AG09309 (cell line): ENCODE measurements around the gene RALGPS1.

ENCODE experiments used
- DNase-seq: peaks from one replicate; pipeline ENCODE4 v3.0.0-alpha.2; 2010; ENCODE audit warnings: low read depth
- H3K4me3 ChIP-seq: 2 replicates; pipeline ENCODE4 v1.5.1; 2011; ENCODE audit warnings: mild to moderate bottlenecking, low read depth, low read length, moderate library complexity; ENCODE audit not compliant: control insufficient read depth
- TF ChIP-seq, protein P1 (sequence below): IDR thresholded peaks from 2 replicates; pipeline ENCODE4 v1.5.1; 2011; ENCODE audit warnings: mild to moderate bottlenecking, low read depth, low read length, inconsistent platforms; ENCODE audit not compliant: insufficient read depth, control insufficient read depth; ENCODE audit errors: missing control alignments

RALGPS1 gene

DNA sequence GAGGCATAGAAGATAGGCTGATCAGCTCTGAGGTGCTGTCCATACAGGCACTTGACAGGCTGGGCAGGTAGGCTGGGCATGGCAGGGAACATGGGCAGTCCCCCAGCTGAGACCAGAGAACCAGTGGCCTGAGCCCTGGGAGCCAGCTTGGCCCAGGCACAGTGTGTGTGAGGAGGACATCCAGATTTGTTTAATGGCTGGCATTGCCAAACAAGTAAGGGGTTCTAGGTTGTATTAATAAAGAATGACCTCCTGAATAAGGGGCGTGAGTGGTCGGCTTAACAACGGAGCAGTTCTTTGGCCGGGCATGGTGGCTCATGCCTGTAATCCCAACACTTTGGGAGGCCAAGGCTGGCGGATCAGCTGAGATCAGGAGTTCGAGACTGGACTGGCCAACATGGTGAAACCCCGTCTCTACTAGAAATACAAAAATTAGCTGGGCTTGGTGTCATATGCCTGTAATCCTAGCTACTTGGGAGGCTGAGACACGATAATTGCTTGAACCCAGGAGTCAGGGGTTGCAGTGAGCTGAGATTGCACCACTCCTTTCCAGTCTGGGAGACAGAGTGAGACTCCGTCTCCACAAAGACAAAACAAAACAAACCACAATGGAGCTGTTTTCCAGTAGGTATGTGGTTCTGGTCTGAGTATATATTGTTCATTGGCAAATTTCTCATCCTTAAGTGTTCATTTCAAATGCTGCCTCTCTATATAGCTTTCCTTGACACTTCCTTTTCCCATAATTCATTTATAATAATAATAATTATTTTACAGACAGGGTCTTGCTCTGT is 151.7 kb downstream of the RALGPS1 start:
- TF ChIP-seq, protein P1, sequence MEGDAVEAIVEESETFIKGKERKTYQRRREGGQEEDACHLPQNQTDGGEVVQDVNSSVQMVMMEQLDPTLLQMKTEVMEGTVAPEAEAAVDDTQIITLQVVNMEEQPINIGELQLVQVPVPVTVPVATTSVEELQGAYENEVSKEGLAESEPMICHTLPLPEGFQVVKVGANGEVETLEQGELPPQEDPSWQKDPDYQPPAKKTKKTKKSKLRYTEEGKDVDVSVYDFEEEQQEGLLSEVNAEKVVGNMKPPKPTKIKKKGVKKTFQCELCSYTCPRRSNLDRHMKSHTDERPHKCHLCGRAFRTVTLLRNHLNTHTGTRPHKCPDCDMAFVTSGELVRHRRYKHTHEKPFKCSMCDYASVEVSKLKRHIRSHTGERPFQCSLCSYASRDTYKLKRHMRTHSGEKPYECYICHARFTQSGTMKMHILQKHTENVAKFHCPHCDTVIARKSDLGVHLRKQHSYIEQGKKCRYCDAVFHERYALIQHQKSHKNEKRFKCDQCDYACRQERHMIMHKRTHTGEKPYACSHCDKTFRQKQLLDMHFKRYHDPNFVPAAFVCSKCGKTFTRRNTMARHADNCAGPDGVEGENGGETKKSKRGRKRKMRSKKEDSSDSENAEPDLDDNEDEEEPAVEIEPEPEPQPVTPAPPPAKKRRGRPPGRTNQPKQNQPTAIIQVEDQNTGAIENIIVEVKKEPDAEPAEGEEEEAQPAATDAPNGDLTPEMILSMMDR, result no peak
- no peak overlapping the region for H3K4me3 ChIP-seq
- no peak for DNase-seq

DNA sequence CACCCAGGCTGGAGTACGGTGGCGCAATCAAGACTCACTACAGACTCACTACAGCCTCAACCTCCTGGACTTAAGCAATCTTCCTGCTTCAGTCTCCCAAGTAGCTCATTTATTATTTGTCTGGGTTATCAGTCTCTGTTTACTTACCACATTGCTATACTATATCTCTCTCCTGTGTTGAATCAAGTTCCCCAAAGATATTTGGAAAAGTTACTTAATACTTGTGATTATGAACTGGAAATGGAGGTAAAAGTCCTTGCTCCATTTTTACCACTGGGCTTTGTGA is 152.2 kb downstream of the RALGPS1 start:
- DNase-seq, result peak; percentile 17
- TF ChIP-seq, protein P1, result no peak
- no peak overlapping the region for H3K4me3 ChIP-seq

DNA sequence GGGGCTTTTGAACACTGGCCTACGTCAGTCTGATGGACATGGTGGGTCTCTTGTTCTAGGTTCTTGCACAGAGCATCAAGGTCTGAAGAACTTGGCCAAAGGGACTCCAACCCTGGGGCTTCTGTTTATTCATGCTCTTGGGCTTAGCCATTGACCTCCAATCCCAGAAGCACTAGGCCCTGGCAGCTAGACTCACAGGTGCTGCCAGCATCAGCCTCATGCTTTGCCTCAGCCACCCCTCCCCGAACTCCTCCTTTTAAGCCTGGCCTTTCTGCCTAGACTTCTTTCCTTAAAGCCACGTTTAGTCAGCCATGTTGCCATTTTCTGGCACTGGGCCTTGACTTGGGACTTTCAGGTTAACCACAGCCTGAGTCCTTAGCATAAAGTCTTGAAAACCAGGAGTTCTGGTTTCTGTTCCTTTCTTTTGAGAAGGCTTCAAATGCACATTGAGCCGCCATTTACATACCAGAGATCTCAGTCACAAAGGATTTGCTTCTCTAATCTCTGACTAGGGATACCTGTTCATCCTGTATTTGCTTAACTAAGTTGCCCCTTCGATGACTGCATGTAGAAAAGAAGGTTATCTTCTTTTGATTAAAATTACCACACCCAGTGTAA is 153.1 kb downstream of the RALGPS1 start:
- H3K4me3 ChIP-seq, result no peak overlapping the region
- TF ChIP-seq, protein P1, result no peak
- no peak for DNase-seq

DNA sequence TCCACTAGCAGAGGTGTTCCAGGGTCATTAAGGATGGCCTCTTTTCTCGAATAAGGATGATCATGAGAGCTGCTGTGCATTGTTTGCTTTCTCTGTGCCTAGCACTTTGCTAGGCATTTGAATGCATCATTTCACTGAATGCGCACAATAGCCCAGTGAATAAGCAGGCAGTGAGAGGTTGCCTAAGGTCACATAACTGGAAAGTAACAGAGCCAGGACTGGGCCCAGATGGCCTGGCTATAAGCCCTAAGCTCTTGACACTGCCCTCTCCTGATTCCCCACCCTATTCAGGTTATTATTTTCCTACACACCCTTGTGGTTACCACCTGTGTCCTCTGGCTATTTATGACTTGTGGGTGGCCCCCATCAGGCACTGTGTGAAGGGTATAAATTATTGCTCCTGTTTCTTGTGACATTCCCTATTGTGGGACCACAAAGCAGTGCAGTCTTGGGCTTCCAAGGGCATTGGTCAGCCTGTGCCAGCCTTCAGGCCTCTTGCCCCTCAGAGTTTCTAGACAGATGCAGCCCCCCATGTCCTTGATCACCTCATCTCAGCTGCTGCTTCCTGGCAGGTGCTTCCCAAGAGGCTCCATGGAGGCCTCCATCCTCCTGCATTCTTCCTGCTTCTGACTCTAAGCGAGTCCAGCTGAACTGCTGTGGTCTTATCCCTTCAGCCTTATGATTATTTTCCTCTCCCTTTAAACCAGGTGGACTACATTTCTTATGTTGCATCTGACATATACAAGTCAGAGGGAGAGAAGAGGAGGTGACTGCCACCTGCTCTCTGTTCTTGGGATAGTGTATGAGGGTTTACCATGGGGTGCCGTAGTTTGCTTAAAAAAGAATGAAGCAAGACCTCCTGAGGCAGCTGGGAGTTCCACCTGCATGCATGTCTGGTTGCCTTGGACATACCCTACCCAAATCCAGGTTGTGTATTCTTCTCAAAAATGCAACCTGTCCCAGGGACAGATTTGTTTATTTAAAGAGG is 160.3 kb downstream of the RALGPS1 start:
- DNase-seq, result no peak

DNA sequence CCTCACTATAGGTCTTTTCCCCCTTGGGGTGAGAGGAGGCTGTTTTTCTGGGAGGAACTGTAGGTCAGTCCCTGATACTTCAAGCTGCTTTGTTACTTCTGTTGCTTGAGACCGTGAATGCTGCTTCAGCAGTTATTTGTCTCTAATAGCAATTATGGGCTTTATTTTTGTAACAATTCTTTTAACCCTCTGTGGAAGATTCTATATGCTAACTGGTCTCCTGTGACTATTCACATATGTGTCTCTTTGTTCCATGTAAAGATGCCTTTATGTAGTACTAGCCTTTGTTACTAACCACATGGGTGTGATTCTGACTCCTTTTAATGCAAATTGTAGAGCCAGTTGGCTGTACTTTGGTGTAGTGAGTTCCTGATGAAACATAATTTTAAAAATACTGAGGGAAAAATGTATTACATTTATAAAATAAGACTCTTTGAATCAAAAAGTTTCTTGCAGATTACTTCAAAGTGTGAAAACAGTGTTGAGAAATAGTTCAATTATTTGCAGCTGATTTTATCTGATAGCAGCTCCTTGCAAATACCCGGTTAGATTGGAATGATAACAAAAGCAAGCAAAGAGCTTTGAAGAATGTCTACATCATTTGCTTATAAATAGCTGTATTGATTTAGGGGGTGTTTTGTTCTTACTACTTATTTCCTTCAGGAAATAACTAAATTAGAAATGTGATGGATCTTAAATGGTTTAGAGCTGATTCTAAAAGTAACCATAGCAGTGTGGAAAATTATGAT is 161.2 kb downstream of the RALGPS1 start:
- TF ChIP-seq, protein P1, result no peak
- DNase-seq, result no peak
- H3K4me3 ChIP-seq, result no peak overlapping the region

More for the DNA sequence above, 160.3 kb downstream of the RALGPS1 start:
- TF ChIP-seq, protein P1, result no peak
- H3K4me3 ChIP-seq, result no peak overlapping the region

DNA sequence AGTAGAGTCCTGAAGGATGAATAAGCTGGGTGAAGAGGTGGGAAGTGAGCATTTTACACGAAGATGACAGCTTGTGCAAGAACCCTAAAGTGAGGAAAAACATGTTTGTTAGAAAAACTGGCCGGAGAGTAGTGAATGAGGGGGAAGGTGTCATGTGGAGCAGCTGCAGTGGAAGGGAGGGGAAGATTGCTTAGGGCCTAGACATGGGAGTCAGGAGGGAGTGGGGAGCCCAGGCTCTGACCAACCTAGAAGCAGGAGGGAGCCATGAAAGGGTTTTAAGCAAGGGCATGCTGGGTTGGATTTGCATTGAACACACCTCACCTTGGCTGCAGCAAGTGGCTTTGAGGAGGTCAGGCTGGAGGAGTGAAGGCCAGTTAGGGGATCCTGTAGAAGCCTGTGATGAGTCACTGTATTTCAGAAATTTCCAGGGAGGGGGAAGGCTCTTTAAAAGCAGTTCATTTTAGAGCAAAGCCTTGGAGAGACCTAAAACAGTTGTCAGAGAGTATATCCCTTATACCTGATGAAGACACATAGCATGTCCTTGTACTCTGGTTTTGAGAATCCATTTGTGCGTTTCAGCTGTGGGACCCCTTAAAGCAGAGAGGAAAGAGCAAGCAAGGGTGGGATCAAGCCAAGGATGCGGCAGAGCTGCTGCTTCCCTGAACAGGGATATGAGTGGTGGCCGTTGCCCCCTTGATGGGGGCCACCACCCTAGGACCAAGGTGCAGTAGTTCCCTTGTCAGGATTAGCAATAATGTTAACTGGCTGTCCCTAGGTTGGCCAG is 162.5 kb downstream of the RALGPS1 start:
- TF ChIP-seq, protein P1, result no peak
- no peak overlapping the region for H3K4me3 ChIP-seq
- DNase-seq, result no peak
